ENCODE measurements around the gene EIF5B.
"Not testable (repeated sequence)": the region's sequence is repeated elsewhere in the genome, so short reads cannot be mapped to it uniquely, and the experiment has no call there.

EIF5B gene

GRCh38 chr2:99337113-99338028 lies at the start of gene EIF5B:
EIF5B (plus strand) TSS chr2:99337389; CDS start chr2:99337555, 166 bp downstream.
- Histone ChIP-seq H3K27me3 (no peaks in the 10 kb centered on the region), H3K4me3 (peak within 1 kb of the TSS; percentile 88 to 99 (median 90)), H3K9ac (peak within 1 kb of the TSS; percentile 89 to 97 (median 93)), H3K4me1 (peaks cover 30 to 49% (median 38%) of the 10 kb centered on the region in 10 experiments), H3K4me2 (peak within 1 kb of the TSS; percentile 81 to 96 (median 88)), H3K9me3 (replicated peaks in 1 of 11) (no peaks in the 10 kb centered on the region), H3K27ac (peak within 1 kb of the TSS; percentile 75 to 91 (median 89)), H3K36me3 (peaks cover 7 to 32% (median 15%) of the 10 kb centered on the region in 11 experiments), H4K20me1 (peaks cover 14 to 84% (median 69%) of the 10 kb centered on the region in 11 experiments; a peak in 21 of 22 replicates)
- TF ChIP-seq Cebpa-rat (IDR thresholded peaks at IDR 0.05) = no peak

GRCh38 chr2:99297994-99298393 lies 39.2 kb upstream of the EIF5B start:
- no peaks in the 10 kb centered on the region for H3K27me3 ChIP-seq
- H3K4me1 ChIP-seq = peaks cover 0 to 10% (median 7%) of the 10 kb centered on the region in 10 experiments; a peak in 8 of 20 replicates
- peak overlapping the region in 4 of 11 experiments; percentile 3 to 38 (median 21); a peak in 6 of 22 replicates for H3K4me2 ChIP-seq
- 0 out of 22 replicates have a peak overlapping the region, but pooled peaks of 3 of the 11 experiments have one; percentile 4 to 28 (median 17) for H3K27ac ChIP-seq
- no peak for TF ChIP-seq Cebpa-rat (IDR thresholded peaks at IDR 0.05)
- no peak overlapping the region for H3K9ac ChIP-seq
- peaks cover 25 to 63% (median 30%) of the 10 kb centered on the region in 11 experiments for H3K36me3 ChIP-seq
- H4K20me1 ChIP-seq = no peaks in the 10 kb centered on the region
- no peak overlapping the region for H3K4me3 ChIP-seq
- H3K9me3 ChIP-seq (replicated peaks in 1 of 11) = peaks cover 0 to 15% (median 9%) of the 10 kb centered on the region in 11 experiments; a peak in 10 of 22 replicates

GRCh38 chr2:99299580-99299979 lies 37.6 kb upstream of the EIF5B start:
- Histone ChIP-seq H3K4me3 (no peak overlapping the region), H3K27ac (no peak overlapping the region), H3K4me1 (peaks cover 0 to 10% (median 7%) of the 10 kb centered on the region in 10 experiments; a peak in 8 of 20 replicates), H3K9me3 (replicated peaks in 1 of 11) (peaks cover 0 to 15% (median 9%) of the 10 kb centered on the region in 11 experiments; a peak in 10 of 22 replicates), H4K20me1 (no peaks in the 10 kb centered on the region), H3K27me3 (no peaks in the 10 kb centered on the region), H3K9ac (no peak overlapping the region), H3K36me3 (peaks cover 35 to 63% (median 46%) of the 10 kb centered on the region in 11 experiments), H3K4me2 (no peak overlapping the region)
- TF ChIP-seq Cebpa-rat (IDR thresholded peaks at IDR 0.05) = no peak

- not testable (repeated sequence) for H3K4me3 ChIP-seq, H3K9ac ChIP-seq, H3K4me1 ChIP-seq, H3K27ac ChIP-seq, H3K4me2 ChIP-seq, H3K27me3 ChIP-seq, H4K20me1 ChIP-seq
- Histone ChIP-seq H3K9me3 (replicated peaks in 1 of 11) (peaks cover 0 to 15% (median 9%) of the 10 kb centered on the region in 11 experiments; a peak in 10 of 22 replicates), H3K36me3 (peaks cover 40 to 68% (median 53%) of the 10 kb centered on the region in 11 experiments)
Measured at GRCh38 chr2:99301097-99301496, 36.1 kb upstream of the EIF5B start, which contains the start of gene LYG1. LYG1 (minus strand) TSS chr2:99301197; CDS start chr2:99295670, 5,527 bp downstream.

- no peaks in the 10 kb centered on the region for H3K27me3 ChIP-seq
- no peak overlapping the region for H3K4me2 ChIP-seq
- H3K9me3 ChIP-seq (replicated peaks in 1 of 11) = peaks cover 0 to 21% (median 5%) of the 10 kb centered on the region in 11 experiments; a peak in 8 of 22 replicates
- TF ChIP-seq Cebpa-rat (IDR thresholded peaks at IDR 0.05) = no peak
- H3K4me1 ChIP-seq = no peaks in the 10 kb centered on the region
- no peak overlapping the region for H3K4me3 ChIP-seq
- no peak overlapping the region for H3K27ac ChIP-seq
- H3K9ac ChIP-seq = no peak overlapping the region
- peaks cover 0 to 7% (median 0%) of the 10 kb centered on the region in 11 experiments; a peak in 2 of 22 replicates for H4K20me1 ChIP-seq
- H3K36me3 ChIP-seq = peaks cover 57 to 74% (median 63%) of the 10 kb centered on the region in 11 experiments
Measured at GRCh38 chr2:99317161-99317872, 19.9 kb upstream of the EIF5B start.

GRCh38 chr2:99317873-99318200 lies 19.4 kb upstream of the EIF5B start:
- Histone ChIP-seq H3K36me3 (peaks cover 62 to 77% (median 68%) of the 10 kb centered on the region in 11 experiments), H3K9me3 (replicated peaks in 1 of 11) (peaks cover 0 to 21% (median 5%) of the 10 kb centered on the region in 11 experiments; a peak in 8 of 22 replicates)
- H3K4me3 ChIP-seq, H3K9ac ChIP-seq, H3K27me3 ChIP-seq, H3K4me1 ChIP-seq, H4K20me1 ChIP-seq, H3K4me2 ChIP-seq, H3K27ac ChIP-seq: not testable (repeated sequence)

GRCh38 chr2:99325384-99325783 lies 11.8 kb upstream of the EIF5B start:
- H3K27ac ChIP-seq = no peak overlapping the region

GRCh38 chr2:99335911-99336803 lies 1.0 kb upstream of the EIF5B start, which contains the start of gene TXNDC9:
TXNDC9 (minus strand) TSS chr2:99336333; CDS start chr2:99333210, 3,123 bp downstream.
- Histone ChIP-seq H3K36me3 (peaks cover 19 to 38% (median 26%) of the 10 kb centered on the region in 11 experiments), H3K27ac (peak within 1 kb of the TSS; percentile 63 to 91 (median 89)), H3K4me2 (peak within 1 kb of the TSS; percentile 86 to 98 (median 94)), H4K20me1 (peaks cover 11 to 81% (median 68%) of the 10 kb centered on the region in 11 experiments; a peak in 20 of 22 replicates), H3K27me3 (no peaks in the 10 kb centered on the region), H3K9ac (peak within 1 kb of the TSS; percentile 89 to 97 (median 93)), H3K9me3 (replicated peaks in 1 of 11) (no peaks in the 10 kb centered on the region), H3K4me1 (peaks cover 30 to 47% (median 38%) of the 10 kb centered on the region in 10 experiments), H3K4me3 (peak within 1 kb of the TSS; percentile 88 to 99 (median 90))
- peak; percentile 56 to 89 (median 73); a peak in 18 of 22 replicates for TF ChIP-seq Cebpa-rat (IDR thresholded peaks at IDR 0.05)

More at GRCh38 chr2:99325384-99325783, 11.8 kb upstream of the EIF5B start:
- no peaks in the 10 kb centered on the region for H3K27me3 ChIP-seq
- H3K9me3 ChIP-seq (replicated peaks in 1 of 11) = no peaks in the 10 kb centered on the region
- H3K4me2 ChIP-seq = no peak overlapping the region
- H4K20me1 ChIP-seq = peaks cover 5 to 54% (median 30%) of the 10 kb centered on the region in 11 experiments; a peak in 20 of 22 replicates
- no peak for TF ChIP-seq Cebpa-rat (IDR thresholded peaks at IDR 0.05)
- peaks cover 97 to 100% (median 99%) of the 10 kb centered on the region in 11 experiments for H3K36me3 ChIP-seq
- H3K4me3 ChIP-seq = no peak overlapping the region
- no peaks in the 10 kb centered on the region for H3K4me1 ChIP-seq
- no peak overlapping the region for H3K9ac ChIP-seq

All from BLaER1 treated with 17β-estradiol and CSF1 and Interleukin-3, amounts not matched to agents 10 nM and 100 nM (cell line).